KMS-11 (cell line): ENCODE measurements around the gene ATP10B.

Source experiments
- H2AFZ ChIP-seq: fragments of 200-600 bp; sonication (generic); 2 replicates; pipeline ENCODE4 v1.6.1; 2016; ENCODE audit warnings: antibody characterized with exemption, mixed run types, low read depth
- H3K27ac ChIP-seq: fragments of 200-600 bp; sonication (generic); 2 replicates; pipeline ENCODE4 v1.6.1; 2016; ENCODE audit warnings: mild to moderate bottlenecking, mixed run types
- H3K27me3 ChIP-seq: fragments of 200-600 bp; sonication (generic); 2 replicates; pipeline ENCODE4 v1.6.1; 2017; ENCODE audit warnings: mild to moderate bottlenecking, low read depth, mixed run types, moderate library complexity; ENCODE audit not compliant: insufficient read depth
- H3K36me3 ChIP-seq: fragments of 200-600 bp; sonication (generic); 2 replicates; pipeline ENCODE4 v1.6.1; 2017; ENCODE audit warnings: mild to moderate bottlenecking, mixed run types; ENCODE audit not compliant: insufficient read depth
- H3K4me1 ChIP-seq: fragments of 200-600 bp; sonication (generic); 2 replicates; pipeline ENCODE4 v1.6.1; 2016; ENCODE audit warnings: mild to moderate bottlenecking, low read depth, mixed run types; ENCODE audit not compliant: poor library complexity, severe bottlenecking
- H3K4me2 ChIP-seq: fragments of 200-600 bp; sonication (generic); 2 replicates; pipeline ENCODE4 v1.7.0; 2016; ENCODE audit warnings: mild to moderate bottlenecking, mixed run types
- H3K4me3 ChIP-seq: fragments of 200-600 bp; sonication (generic); IDR thresholded peaks from 2 replicates; pipeline ENCODE4 v1.6.1; 2017; ENCODE audit warnings: low read depth, low read length, mixed read lengths; ENCODE audit not compliant: insufficient read depth
- H3K79me2 ChIP-seq: fragments of 200-600 bp; sonication (generic); 2 replicates; pipeline ENCODE4 v1.6.1; 2016; ENCODE audit warnings: low read depth, mixed run types; ENCODE audit not compliant: insufficient read depth
- H3K9ac ChIP-seq: fragments of 200-600 bp; sonication (generic); 2 replicates; pipeline ENCODE4 v1.6.1; 2016; ENCODE audit warnings: mild to moderate bottlenecking, mixed run types
- H4K20me1 ChIP-seq: fragments of 200-600 bp; sonication (generic); 2 replicates; pipeline ENCODE4 v1.6.1; 2016; ENCODE audit warnings: mild to moderate bottlenecking, mixed run types; ENCODE audit not compliant: insufficient read depth
- TF ChIP-seq, protein P1 (sequence below): fragments of 200-600 bp; sonication (generic); conservative IDR thresholded peaks from 2 replicates; pipeline ENCODE4 v1.6.1; 2017; ENCODE audit warnings: low read depth, mild to moderate bottlenecking, antibody characterized with exemption, low read length, moderate library complexity, mixed read lengths

ATP10B gene

DNA sequence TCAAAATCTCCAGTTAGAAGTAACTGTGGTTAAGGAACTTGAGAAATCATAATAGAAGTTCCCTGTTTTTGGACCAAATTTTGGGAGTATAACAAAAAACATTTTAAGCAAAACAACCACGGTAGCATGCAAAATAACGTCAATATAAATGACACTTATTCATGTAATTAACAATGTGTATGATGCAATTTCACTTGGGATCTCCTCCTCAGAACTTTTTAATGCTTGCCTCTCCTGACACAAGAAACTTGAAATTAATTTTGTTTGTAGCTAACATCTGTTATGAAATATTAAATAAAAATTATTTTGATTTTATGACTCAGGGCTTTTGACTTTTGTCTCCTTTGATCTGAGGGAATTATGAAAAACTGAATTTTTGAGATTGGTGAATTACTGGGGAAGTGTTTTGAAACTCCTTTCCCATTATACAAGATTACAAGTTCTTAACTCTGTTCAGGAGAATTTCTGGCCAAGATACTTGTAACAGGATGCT, 149.7 kb downstream of the ATP10B start:
- H3K36me3 ChIP-seq, result no peaks in the 10 kb centered on the region
- peaks cover 9% of the 10 kb centered on the region for H3K4me1 ChIP-seq
- H3K9ac ChIP-seq, result no peak overlapping the region
- no peaks in the 10 kb centered on the region for H3K79me2 ChIP-seq
- TF ChIP-seq, protein P1, sequence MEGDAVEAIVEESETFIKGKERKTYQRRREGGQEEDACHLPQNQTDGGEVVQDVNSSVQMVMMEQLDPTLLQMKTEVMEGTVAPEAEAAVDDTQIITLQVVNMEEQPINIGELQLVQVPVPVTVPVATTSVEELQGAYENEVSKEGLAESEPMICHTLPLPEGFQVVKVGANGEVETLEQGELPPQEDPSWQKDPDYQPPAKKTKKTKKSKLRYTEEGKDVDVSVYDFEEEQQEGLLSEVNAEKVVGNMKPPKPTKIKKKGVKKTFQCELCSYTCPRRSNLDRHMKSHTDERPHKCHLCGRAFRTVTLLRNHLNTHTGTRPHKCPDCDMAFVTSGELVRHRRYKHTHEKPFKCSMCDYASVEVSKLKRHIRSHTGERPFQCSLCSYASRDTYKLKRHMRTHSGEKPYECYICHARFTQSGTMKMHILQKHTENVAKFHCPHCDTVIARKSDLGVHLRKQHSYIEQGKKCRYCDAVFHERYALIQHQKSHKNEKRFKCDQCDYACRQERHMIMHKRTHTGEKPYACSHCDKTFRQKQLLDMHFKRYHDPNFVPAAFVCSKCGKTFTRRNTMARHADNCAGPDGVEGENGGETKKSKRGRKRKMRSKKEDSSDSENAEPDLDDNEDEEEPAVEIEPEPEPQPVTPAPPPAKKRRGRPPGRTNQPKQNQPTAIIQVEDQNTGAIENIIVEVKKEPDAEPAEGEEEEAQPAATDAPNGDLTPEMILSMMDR, result no peak
- H2AFZ ChIP-seq, result no peak overlapping the region
- no peaks in the 10 kb centered on the region for H3K27me3 ChIP-seq
- H4K20me1 ChIP-seq, result no peaks in the 10 kb centered on the region
- no peak overlapping the region for H3K27ac ChIP-seq
- H3K4me2 ChIP-seq, result no peak overlapping the region
- no peak overlapping the region for H3K4me3 ChIP-seq

DNA sequence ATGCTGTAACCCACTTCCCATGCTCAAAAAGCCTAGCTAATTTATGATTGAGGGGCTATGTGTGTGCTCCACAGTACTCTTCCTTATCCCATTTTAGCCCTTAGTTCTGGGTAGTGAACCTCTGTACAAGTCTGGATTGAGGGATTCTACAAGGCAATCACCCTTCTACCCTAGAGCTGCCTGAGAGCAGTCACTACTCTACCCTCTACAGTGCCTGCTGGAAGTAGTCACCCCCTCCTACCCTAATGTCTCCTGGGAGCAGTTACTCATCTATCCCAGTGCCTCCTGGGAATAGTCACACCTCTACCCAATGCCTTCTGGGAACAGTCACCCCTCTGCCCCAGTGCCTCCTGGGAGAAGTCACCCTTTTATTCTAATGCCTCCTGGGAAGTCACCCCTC, 150.6 kb downstream of the ATP10B start:
- no peak overlapping the region for H3K9ac ChIP-seq
- no peaks in the 10 kb centered on the region for H3K27me3 ChIP-seq
- TF ChIP-seq, protein P1, result no peak
- H4K20me1 ChIP-seq, result no peaks in the 10 kb centered on the region
- no peak overlapping the region for H3K4me3 ChIP-seq
- H3K27ac ChIP-seq, result no peak overlapping the region
- no peaks in the 10 kb centered on the region for H3K36me3 ChIP-seq
- H3K4me2 ChIP-seq, result no peak overlapping the region
- peaks cover 9% of the 10 kb centered on the region for H3K4me1 ChIP-seq
- no peak overlapping the region for H2AFZ ChIP-seq
- H3K79me2 ChIP-seq, result no peaks in the 10 kb centered on the region

DNA sequence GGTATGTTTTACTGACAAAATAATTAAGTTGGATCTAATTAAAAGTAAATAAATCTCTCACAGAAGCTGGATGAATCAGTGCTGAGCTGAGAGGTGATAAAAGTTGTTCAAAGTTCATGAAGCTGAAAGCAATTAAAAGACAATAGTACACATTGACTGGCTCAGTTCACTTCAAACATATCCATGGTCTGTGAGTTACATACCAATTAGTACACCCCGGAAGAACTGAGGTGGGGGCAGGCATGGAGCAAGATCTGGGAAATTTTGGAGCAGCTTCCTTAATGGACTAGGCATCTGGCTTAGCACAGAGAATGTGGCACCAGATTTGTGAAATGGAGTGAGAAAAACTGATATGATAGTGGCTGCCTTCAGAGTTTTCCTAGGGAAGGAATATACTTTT, 152.7 kb downstream of the ATP10B start:
- H3K27me3 ChIP-seq, result no peaks in the 10 kb centered on the region
- no peaks in the 10 kb centered on the region for H3K79me2 ChIP-seq
- H3K9ac ChIP-seq, result no peak overlapping the region
- no peak overlapping the region for H3K4me2 ChIP-seq
- no peaks in the 10 kb centered on the region for H4K20me1 ChIP-seq
- H3K36me3 ChIP-seq, result no peaks in the 10 kb centered on the region
- H3K4me1 ChIP-seq, result peaks cover 9% of the 10 kb centered on the region
- TF ChIP-seq, protein P1, result no peak
- no peak overlapping the region for H3K27ac ChIP-seq
- H2AFZ ChIP-seq, result no peak overlapping the region
- H3K4me3 ChIP-seq, result no peak overlapping the region

DNA sequence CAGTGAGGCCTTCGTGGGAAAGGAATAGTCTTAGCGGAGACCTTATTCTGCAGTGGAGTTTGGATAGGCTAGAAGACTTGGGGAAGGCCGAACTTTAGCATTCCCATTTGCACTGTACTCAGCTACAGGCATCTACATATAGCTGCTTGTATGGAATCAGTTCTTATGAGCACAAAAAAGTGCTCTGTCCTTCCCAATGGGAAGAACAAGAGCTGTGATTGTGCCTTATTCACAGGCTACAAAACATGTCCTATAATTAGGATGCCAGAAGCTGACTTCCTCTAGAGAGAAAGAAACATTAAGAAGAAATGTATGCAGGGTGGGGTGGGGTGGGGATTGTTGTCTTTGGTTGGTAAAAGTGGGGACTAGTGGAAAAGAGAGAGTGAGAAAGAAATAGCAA, 154.7 kb downstream of the ATP10B start:
- Histone ChIP-seq H3K27me3 (no peaks in the 10 kb centered on the region), H2AFZ (no peak overlapping the region), H3K27ac (no peak overlapping the region), H3K36me3 (no peaks in the 10 kb centered on the region), H4K20me1 (no peaks in the 10 kb centered on the region), H3K79me2 (no peaks in the 10 kb centered on the region), H3K4me2 (no peak overlapping the region), H3K4me1 (no peaks in the 10 kb centered on the region), H3K9ac (no peak overlapping the region), H3K4me3 (no peak overlapping the region)
- TF ChIP-seq, protein P1, result no peak

DNA sequence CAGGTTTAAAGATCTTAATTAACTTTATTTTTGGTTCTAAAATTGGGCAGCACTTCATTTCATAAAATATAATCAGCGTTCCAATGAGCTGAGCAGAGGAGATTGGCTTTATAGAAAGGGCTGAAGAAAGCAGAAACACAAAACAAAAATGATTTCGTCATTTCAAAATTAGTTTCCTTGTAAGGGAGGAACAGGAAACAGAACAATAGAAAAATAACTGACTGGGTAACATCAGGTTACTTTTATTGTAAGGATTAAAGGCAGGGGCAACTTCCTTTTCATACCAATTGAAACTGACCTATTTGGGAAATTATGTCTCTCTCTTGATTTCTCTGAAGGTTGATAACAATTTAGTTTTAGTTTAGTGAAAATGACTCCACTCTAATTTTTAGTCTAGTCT, 157.1 kb downstream of the ATP10B start:
- H3K79me2 ChIP-seq, result no peaks in the 10 kb centered on the region

More for the DNA sequence above, 157.1 kb downstream of the ATP10B start:
- TF ChIP-seq, protein P1, result no peak
- Histone ChIP-seq H3K27ac (no peak overlapping the region), H3K4me2 (no peak overlapping the region), H4K20me1 (no peaks in the 10 kb centered on the region), H3K9ac (no peak overlapping the region), H3K27me3 (no peaks in the 10 kb centered on the region), H2AFZ (no peak overlapping the region), H3K36me3 (no peaks in the 10 kb centered on the region), H3K4me3 (no peak overlapping the region), H3K4me1 (no peaks in the 10 kb centered on the region)
